Adipocyte (in vitro differentiated cells): ENCODE results near the gene SLC25A24.
"Not testable (repeated sequence)": the region's sequence is repeated elsewhere in the genome, so short reads cannot be mapped to it uniquely, and the experiment has no call there.

Experiments
- DNase-seq: peaks from one replicate; pipeline ENCODE4 v3.0.0-alpha.2; 2015; ENCODE audit warnings: low read depth
- H3K27me3 ChIP-seq: replicated peaks from 2 replicates; pipeline ENCODE4 v1.7.0; 2013; ENCODE audit warnings: mild to moderate bottlenecking, low read length, moderate library complexity; ENCODE audit not compliant: control insufficient read depth, insufficient read depth
- H3K36me3 ChIP-seq: 2 replicates; pipeline ENCODE4 v1.7.0; 2013; ENCODE audit warnings: low read length, mild to moderate bottlenecking, moderate library complexity; ENCODE audit not compliant: control insufficient read depth, insufficient read depth, severe bottlenecking
- H3K4me1 ChIP-seq: 2 replicates; pipeline ENCODE4 v1.7.0; 2013; ENCODE audit warnings: mild to moderate bottlenecking, low read length, moderate library complexity; ENCODE audit not compliant: control insufficient read depth, insufficient read depth
- H3K4me3 ChIP-seq: 2 replicates; pipeline ENCODE4 v1.7.0; 2013; ENCODE audit warnings: mild to moderate bottlenecking, low read length, moderate library complexity
- H3K9ac ChIP-seq: 2 replicates; pipeline ENCODE4 v1.7.0; 2013; ENCODE audit warnings: mild to moderate bottlenecking, low read length, moderate library complexity
- H3K9me3 ChIP-seq: 2 replicates; pipeline ENCODE4 v1.7.0; 2013; ENCODE audit warnings: mild to moderate bottlenecking, low read length, moderate library complexity; ENCODE audit not compliant: control insufficient read depth

SLC25A24 gene

DNA sequence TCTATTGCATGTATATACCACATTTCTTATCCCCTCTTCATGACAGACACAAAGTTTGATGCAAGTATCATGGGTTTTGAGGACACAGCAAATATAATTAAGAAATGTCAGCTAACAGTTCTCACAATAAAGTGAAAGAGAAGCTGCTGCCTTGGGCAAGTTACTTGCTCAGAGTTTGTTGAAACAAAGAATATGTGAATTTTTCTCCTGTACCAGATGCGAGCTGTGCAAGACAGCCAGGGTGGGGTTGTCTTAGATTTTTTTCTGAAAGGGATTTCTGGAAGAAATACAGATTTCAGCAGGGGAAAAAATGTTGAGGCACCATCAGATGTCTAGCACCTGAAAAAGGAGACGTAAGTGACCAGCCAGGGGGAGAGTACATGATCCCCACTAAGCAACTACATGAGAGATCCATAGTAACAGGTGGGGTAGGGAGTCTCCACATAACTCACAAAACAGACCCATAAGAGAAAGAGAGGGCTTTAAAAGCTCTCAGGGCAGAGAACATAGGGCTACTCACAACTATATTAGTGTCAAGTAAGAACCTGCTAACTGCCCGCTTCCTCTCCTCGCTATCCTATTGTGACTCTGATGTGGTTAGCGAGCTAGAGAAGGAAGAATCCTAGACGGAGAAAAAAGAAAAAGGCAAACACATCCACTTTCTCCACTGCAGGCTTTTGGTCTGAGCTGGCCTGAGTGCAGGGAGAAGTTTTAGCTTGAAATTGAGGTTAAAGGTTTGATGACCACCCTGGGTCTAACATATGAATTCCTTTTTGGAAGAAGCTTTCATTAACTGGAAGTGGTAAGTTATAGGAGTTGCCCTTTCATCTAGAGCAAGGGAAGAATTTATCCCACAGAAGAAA is 16.1 kb upstream of the SLC25A24 start:
- not testable (repeated sequence) for H3K9me3 ChIP-seq, H3K9ac ChIP-seq, H3K27me3 ChIP-seq, H3K4me1 ChIP-seq, H3K36me3 ChIP-seq, H3K4me3 ChIP-seq, DNase-seq

DNA sequence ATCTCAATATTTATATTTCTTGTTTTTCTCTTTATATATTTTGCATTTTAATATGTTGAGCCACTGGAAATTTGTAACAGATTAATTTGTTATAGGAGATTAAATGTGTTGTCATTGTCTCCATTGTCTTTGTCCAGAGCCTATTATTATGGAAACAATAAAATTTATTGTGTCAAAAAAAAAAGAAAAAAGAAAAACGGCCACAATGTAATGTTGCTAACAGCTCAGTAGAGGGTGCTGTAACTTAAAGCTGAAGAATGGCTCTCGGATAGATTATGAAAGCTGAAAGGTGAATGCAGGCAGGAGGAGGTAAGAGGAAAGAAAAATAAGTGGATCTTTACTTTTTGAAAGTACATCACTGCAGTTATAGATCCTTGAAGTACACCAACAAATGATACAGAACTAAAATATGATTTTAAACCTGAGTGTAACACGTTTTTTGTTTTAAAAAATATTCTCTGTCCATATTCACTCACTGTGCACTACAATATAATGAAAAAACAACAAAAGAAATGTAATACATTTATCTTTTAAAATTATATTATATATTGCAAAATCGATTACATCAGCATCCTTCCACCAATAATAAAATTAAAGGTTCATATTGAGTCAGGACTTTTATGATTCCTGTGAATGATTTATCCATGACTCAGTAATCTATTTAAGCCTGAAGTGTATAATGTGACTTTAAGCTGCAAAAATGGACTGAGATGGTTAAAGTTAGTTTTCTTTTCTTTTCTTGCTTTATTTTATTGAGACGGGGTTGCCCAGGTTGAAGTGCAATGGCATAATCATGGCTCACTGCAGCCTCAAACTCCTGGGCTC is 14.7 kb upstream of the SLC25A24 start:
- not testable (repeated sequence) for H3K4me1 ChIP-seq, H3K4me3 ChIP-seq, H3K27me3 ChIP-seq, H3K9ac ChIP-seq, H3K36me3 ChIP-seq, H3K9me3 ChIP-seq
- DNase-seq: peak; percentile 61

DNA sequence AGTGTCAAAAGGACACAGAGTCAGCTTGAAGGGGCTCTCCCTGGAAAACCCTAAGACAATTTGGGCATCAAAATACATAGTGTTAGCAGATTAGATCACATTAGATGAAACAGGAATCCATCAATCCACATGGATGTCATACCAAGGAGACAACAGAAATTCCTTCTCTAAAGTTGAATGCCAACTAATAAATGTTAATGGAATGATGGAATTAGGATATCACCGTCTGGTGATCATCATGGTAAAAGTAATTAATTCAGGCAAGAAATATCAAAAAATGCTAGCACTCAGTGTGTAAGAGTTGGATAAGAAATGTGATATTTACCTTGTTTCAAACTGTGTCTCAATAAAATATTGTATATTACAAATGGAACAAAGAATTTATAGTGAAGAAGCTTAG is 10.9 kb upstream of the SLC25A24 start:
- Histone ChIP-seq H3K9ac (no peak overlapping the region), H3K4me1 (no peaks in the 10 kb centered on the region), H3K36me3 (no peaks in the 10 kb centered on the region), H3K9me3 (no peaks in the 10 kb centered on the region), H3K4me3 (no peak overlapping the region), H3K27me3 (peaks cover 10% of the 10 kb centered on the region)
- no peak for DNase-seq

DNA sequence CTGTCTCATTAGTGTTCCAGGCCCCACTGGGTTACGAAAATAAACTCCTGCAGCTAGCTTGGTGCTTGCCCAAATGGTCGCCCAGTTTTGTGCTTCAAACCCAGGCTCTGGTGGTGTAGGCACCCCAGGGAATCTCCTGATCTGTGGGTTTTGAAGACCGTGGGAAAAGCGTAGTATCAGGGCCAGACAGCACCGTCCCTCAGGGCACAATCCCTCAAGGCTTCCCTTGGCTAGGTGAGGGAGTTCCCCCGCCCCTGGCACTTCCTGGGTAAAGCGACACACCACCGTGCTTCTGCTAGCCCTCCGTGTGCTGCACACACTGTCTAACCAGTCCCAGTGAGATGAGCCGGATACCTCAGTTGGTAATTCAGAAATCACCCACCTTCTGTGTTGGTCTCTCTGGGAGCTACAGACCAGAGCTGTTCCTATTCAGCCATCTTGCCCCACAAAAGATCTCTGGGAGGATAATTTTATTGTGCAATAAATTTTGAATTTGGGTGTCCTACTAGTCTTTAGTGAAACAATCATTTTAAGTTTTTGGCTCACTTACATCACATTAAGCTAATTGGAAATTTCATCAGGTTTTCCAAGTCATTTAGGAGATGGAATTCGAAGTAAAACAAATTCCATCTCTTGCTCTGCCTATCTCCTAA is 9.4 kb upstream of the SLC25A24 start:
- no peaks in the 10 kb centered on the region for H3K4me1 ChIP-seq
- no peak overlapping the region for H3K9ac ChIP-seq
- peaks cover 1% of the 10 kb centered on the region for H3K9me3 ChIP-seq
- H3K36me3 ChIP-seq: no peaks in the 10 kb centered on the region
- peaks cover 10% of the 10 kb centered on the region for H3K27me3 ChIP-seq
- no peak for DNase-seq
- no peak overlapping the region for H3K4me3 ChIP-seq

DNA sequence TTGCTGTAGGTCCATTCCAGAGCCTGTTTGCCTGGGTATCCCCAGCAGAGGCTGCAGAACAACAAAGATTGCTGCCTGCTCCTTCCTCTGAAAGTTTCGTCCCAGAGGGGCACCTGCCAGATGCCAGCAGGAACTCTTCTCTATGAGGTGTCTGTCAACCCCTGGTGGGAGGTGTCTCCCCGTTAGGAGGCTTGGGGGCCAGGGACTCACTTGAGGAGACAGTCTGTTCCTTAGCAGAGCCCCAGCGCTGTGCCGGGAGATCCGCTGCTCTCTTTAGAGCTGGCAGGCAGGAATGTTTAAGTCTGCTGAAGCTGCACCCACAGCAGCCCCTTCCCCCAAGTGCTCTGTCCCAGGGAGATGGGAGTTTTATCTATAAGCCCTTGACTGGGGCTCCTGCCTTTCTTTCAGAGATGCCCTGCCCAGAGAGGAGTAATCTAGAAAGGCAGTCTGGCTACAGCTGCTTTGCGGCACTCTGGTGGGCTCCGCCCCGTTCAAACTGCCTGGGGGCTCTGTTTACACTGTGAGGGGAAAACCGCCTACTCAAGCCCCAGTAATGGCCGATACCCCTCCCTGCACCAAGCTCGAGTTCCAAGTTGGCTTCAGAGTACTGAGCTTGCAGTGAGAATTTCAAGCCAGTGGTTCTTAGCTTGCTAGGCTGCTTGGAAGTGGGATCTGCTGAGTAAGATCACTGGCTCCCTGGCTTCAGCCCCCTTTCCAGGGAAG is 8.7 kb upstream of the SLC25A24 start:
- H3K9me3 ChIP-seq: peaks cover 2% of the 10 kb centered on the region
- H3K36me3 ChIP-seq: no peaks in the 10 kb centered on the region
- peaks cover 10% of the 10 kb centered on the region for H3K27me3 ChIP-seq
- H3K9ac ChIP-seq: no peak overlapping the region
- no peak overlapping the region for H3K4me3 ChIP-seq
- H3K4me1 ChIP-seq: no peaks in the 10 kb centered on the region
- DNase-seq: no peak

DNA sequence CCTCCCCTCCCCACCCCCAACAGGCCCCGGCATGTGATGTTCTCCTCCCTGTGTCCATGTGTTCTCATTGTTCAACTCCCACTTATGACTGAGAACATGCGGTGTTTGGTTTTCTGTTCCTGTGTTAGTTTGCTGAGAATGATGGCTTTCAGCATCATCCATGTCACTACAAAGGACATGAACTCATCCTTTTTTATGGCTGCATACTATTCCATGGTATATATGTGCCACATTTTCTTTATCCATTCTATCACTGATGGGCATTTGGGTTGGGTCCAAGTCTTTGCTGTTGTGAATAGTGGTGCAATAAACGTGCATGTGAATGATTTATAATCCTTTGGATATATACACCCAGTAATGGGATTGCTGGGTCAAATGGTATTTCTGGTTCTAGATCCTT is 3.4 kb upstream of the SLC25A24 start:
- H3K36me3 ChIP-seq, DNase-seq, H3K9ac ChIP-seq, H3K4me3 ChIP-seq, H3K27me3 ChIP-seq, H3K9me3 ChIP-seq: not testable (repeated sequence)
- peaks cover 12% of the 10 kb centered on the region for H3K4me1 ChIP-seq

DNA sequence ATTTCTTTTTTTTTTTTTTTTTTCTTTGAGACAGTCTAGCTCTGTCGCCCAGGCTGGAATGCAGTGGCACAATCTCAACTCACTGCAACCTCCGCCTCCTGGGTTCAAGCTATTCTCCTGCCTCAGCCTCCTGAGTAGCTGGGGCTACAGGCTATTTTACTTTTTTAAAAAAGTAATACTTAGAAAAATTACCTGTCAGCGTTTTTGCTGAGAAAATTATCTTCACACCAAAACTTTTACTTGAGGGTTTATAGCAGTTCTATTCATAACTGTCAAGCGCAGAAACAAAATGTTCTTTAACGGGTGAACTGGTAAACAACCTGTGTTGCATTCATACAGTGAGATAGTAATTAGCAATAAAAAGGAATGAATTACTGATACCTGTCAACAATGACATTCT is 1.5 kb upstream of the SLC25A24 start:
- Histone ChIP-seq H3K9ac (no peak overlapping the region), H3K27me3 (no peaks in the 10 kb centered on the region), H3K4me3 (no peak overlapping the region), H3K9me3 (peaks cover 2% of the 10 kb centered on the region), H3K4me1 (peaks cover 30% of the 10 kb centered on the region), H3K36me3 (peaks cover 6% of the 10 kb centered on the region)
- no peak for DNase-seq

GRCh38 chr1:108200687-108201051 is 526 bp upstream of the SLC25A24 start:
- Histone ChIP-seq H3K9ac (peak overlapping the region; percentile 99), H3K36me3 (peaks cover 8% of the 10 kb centered on the region), H3K27me3 (no peaks in the 10 kb centered on the region), H3K4me3 (peak overlapping the region; percentile 98), H3K4me1 (peaks cover 36% of the 10 kb centered on the region), H3K9me3 (peaks cover 2% of the 10 kb centered on the region)
- DNase-seq: peak; percentile 83

DNA sequence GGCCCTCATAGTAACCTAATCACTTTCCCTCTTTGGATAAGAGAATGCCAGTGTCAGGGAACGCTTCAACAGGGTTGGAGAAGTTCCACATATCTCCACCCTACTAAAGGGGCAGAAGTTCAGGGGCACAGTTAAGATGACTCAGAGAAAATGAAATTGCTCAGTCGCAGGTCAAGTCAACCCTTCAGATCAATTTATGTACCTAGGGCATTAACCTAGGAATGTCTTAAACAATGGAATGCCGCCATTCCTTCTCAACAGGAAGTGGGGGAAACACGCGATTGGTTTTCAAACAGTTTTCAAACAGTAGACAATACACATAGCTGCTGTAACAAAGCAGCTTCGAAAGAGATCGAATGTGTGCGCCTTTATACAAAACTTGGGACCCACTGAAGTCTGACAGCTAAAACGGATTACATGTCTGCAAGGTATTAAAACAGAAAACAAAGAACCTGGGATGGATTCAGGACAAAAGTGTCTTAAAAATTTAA is 897 bp downstream of the SLC25A24 start:
- Histone ChIP-seq H3K27me3 (no peaks in the 10 kb centered on the region), H3K9me3 (no peaks in the 10 kb centered on the region), H3K36me3 (peaks cover 20% of the 10 kb centered on the region), H3K4me1 (peaks cover 46% of the 10 kb centered on the region), H3K9ac (peak overlapping the region; percentile 99), H3K4me3 (peak overlapping the region; percentile 98)
- peak; percentile 72 for DNase-seq

DNA sequence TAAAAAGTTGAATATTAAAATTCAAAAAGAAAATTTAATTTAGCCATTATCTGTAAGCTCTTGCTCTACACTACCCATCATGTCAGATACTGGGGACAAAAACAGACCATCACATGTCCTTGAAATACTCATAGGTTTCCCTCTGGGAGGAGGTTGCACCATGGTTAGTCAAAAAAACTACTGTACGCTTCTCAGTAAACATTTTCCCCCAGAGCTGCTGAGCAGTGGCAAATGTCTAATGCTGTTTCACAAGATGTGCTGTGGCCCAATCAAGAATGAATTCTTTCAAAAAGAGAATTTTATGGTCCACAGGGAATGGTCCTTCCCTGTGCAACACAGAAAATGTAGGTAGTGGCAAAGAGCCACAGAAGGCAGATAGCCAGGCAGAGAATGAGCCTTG is 6.1 kb downstream of the SLC25A24 start:
- no peak for DNase-seq
- Histone ChIP-seq H3K27me3 (no peaks in the 10 kb centered on the region), H3K9me3 (no peaks in the 10 kb centered on the region), H3K36me3 (peaks cover 30% of the 10 kb centered on the region), H3K4me3 (peak overlapping the region; percentile 12), H3K4me1 (peaks cover 61% of the 10 kb centered on the region), H3K9ac (no peak overlapping the region)
